ENCODE data around the gene NENF. TPM values are rescaled to one million over a fixed set of nuclear protein-coding genes. Genes with fewer than 3 reads are reported as not detected.
A peak's percentile ranks its signal among the peaks of the same experiment; 100 is the strongest.

Gene NENF
- total and polyA plus RNA-seq, 10 of the 15 experiments (the other 5 are each of a cell fraction or from before 2014, with no cell fraction given) = 5.1 to 83.4 (median 42.7) TPM

- TF ChIP-seq RELB (IDR thresholded peaks at IDR 0.05; ENCODE audit: low read depth) (peak; percentile 77; the same call in 1 of the 2 replicates), ATF2 (IDR thresholded peaks at IDR 0.05; ENCODE audit: low read length) (0 out of 2 replicates have a peak, but pooled peaks have one; percentile 20), RAD21 (IDR thresholded peaks at IDR 0.05; ENCODE audit: insufficient read depth, low read depth, low read length) (peak; percentile 90), ATF3 (IDR thresholded peaks at IDR 0.05; ENCODE audit: borderline replicate concordance, extremely low read depth, low read depth, low read length) (no peak), MYC (IDR thresholded peaks at IDR 0.05; ENCODE audit: insufficient read depth, insufficient read length, insufficient replicate concordance, low read length, severe bottlenecking) (no peak), RELA (IDR thresholded peaks at IDR 0.05; ENCODE audit: borderline replicate concordance, partially characterized antibody) (peak; percentile 78), CHD2 (IDR thresholded peaks at IDR 0.05; ENCODE audit: borderline replicate concordance, low read depth, low read length) (no peak), POLR2A (IDR thresholded peaks at IDR 0.05; ENCODE audit: low read depth, low read length) (no peak), EED (IDR thresholded peaks at IDR 0.05; ENCODE audit: low read depth) (0 out of 2 replicates have a peak, but pooled peaks have one; percentile 17), PRDM15 (CRISPR knock-in tag; IDR thresholded peaks at IDR 0.05) (no peak), BCL3 (IDR thresholded peaks at IDR 0.05; ENCODE audit: borderline replicate concordance, insufficient read depth, low read depth, low read length, poor library complexity, severe bottlenecking) (no peak), SKIL (IDR thresholded peaks at IDR 0.05; ENCODE audit: low read depth, poor library complexity, severe bottlenecking) (peak; percentile 67), YY1 (IDR thresholded peaks at IDR 0.05; ENCODE audit: low read depth, low read length) (peak; percentile 72), MTA2 (IDR thresholded peaks at IDR 0.05; ENCODE audit: low read depth) (peak; percentile 48; the same call in 1 of the 2 replicates), USF2 (IDR thresholded peaks at IDR 0.05; ENCODE audit: borderline replicate concordance, low read depth, low read length) (no peak), ZNF622 (IDR thresholded peaks at IDR 0.05) (no peak)
Observed at GRCh38 chr1:212477014-212477679, 44.4 kb downstream of the NENF start (continued).

Measured in GM12878 (cell line).